Mesothelial cell of epicardium (in vitro differentiated cells): ENCODE results near the gene SETX. TPM values are rescaled to one million over a fixed set of nuclear protein-coding genes. Genes with fewer than 3 reads are reported as not detected.

Experiments
- DNase-seq, 2 experiments: peaks; one replicate each; pipeline ENCODE4 v3.0.0; 2021; ENCODE audit warnings: low spot score in 2 of 2; ENCODE audit not compliant: unreplicated experiment in 2 of 2
- H3K27ac Mint-ChIP-seq: 2 replicates; pipeline ENCODE4 v1.8.0; 2021; ENCODE audit warnings: mixed read lengths
- H3K27me3 Mint-ChIP-seq: 2 replicates; pipeline ENCODE4 v1.8.0; 2021; ENCODE audit warnings: low read depth, mixed read lengths
- H3K36me3 Mint-ChIP-seq: 2 replicates; pipeline ENCODE4 v1.8.0; 2021; ENCODE audit warnings: mixed read lengths
- H3K4me1 Mint-ChIP-seq: 2 replicates; pipeline ENCODE4 v1.8.0; 2021; ENCODE audit warnings: mixed read lengths
- H3K4me3 Mint-ChIP-seq: 2 replicates; pipeline ENCODE4 v1.8.0; 2021; ENCODE audit warnings: mild to moderate bottlenecking, moderate library complexity, mixed read lengths
- H3K9me3 Mint-ChIP-seq: 2 replicates; pipeline ENCODE4 v1.8.0; 2021; ENCODE audit warnings: mixed read lengths
- CTCF ChIP-seq: fragments of 200-600 bp; sonication (generic); IDR thresholded peaks from one replicate; pipeline ENCODE4 v1.5.0; 2021; ENCODE audit warnings: antibody characterized with exemption; ENCODE audit not compliant: unreplicated experiment
- total RNA-seq: library from RNA; stranded (reverse); gene quantifications from 3 replicates; pipeline ENCODE4 v1.2.1, GENCODE V29; 2021

The SETX gene
- total RNA-seq, 1 donor from 2014 or later = 51.4 TPM

GRCh38 chr9:132237481-132237880 is 117.3 kb downstream of the SETX start:
- H3K27me3 Mint-ChIP-seq = peaks cover 20% of the 10 kb centered on the region
- H3K27ac Mint-ChIP-seq = no peak overlapping the region
- H3K36me3 Mint-ChIP-seq = no peaks in the 10 kb centered on the region
- no peak for DNase-seq
- no peak for TF ChIP-seq CTCF
- H3K9me3 Mint-ChIP-seq = no peaks in the 10 kb centered on the region
- no peak overlapping the region for H3K4me3 Mint-ChIP-seq
- peaks cover 24% of the 10 kb centered on the region for H3K4me1 Mint-ChIP-seq

- DNase-seq = no peak
- peaks cover 17% of the 10 kb centered on the region for H3K27me3 Mint-ChIP-seq
- peaks cover 20% of the 10 kb centered on the region for H3K4me1 Mint-ChIP-seq
- no peaks in the 10 kb centered on the region for H3K36me3 Mint-ChIP-seq
- H3K9me3 Mint-ChIP-seq = no peaks in the 10 kb centered on the region
- H3K4me3 Mint-ChIP-seq = no peak overlapping the region
- peak; percentile 61 for TF ChIP-seq CTCF
- no peak overlapping the region for H3K27ac Mint-ChIP-seq
Observed at GRCh38 chr9:132236662-132237311, 118.0 kb downstream of the SETX start.

- peak; percentile 88 for TF ChIP-seq CTCF
- Mint-ChIP-seq H3K9me3 (no peaks in the 10 kb centered on the region), H3K36me3 (no peaks in the 10 kb centered on the region), H3K4me3 (no peak overlapping the region), H3K27me3 (peaks cover 17% of the 10 kb centered on the region), H3K4me1 (peaks cover 17% of the 10 kb centered on the region), H3K27ac (no peak overlapping the region)
- peak; percentile 61 to 89 for DNase-seq
Observed at GRCh38 chr9:132235894-132236661, 118.7 kb downstream of the SETX start.

- Mint-ChIP-seq H3K36me3 (no peaks in the 10 kb centered on the region), H3K9me3 (no peaks in the 10 kb centered on the region), H3K27me3 (peaks cover 17% of the 10 kb centered on the region), H3K4me1 (peaks cover 13% of the 10 kb centered on the region), H3K4me3 (no peak overlapping the region), H3K27ac (no peak overlapping the region)
- no peak for DNase-seq
- TF ChIP-seq CTCF = no peak
Observed at GRCh38 chr9:132235125-132235524, 119.7 kb downstream of the SETX start.

GRCh38 chr9:132234535-132234934 is 120.3 kb downstream of the SETX start:
- DNase-seq = no peak
- Mint-ChIP-seq H3K9me3 (no peaks in the 10 kb centered on the region), H3K4me3 (no peak overlapping the region), H3K27me3 (peaks cover 20% of the 10 kb centered on the region), H3K4me1 (peaks cover 8% of the 10 kb centered on the region), H3K27ac (no peak overlapping the region), H3K36me3 (no peaks in the 10 kb centered on the region)
- no peak for TF ChIP-seq CTCF
